Adrenal gland (tissue), 12 donors: ENCODE results near the gene RHOG. TPM values are rescaled to one million over a fixed set of nuclear protein-coding genes. Genes with fewer than 3 reads are reported as not detected.
A peak's percentile ranks its signal among the peaks of the same experiment; 100 is the strongest.

Experiments
- DNase-seq, 7 donors: peaks; one replicate each; pipeline ENCODE4 v3.0.0-alpha.2; 2019 to 2020
- H3K27ac ChIP-seq, 5 donors: fragments of 200-600 bp; sonication (generic) in 4 of 5; 1 replicate in 3 of 5; 2 replicates in 2 of 5; pipeline versions ENCODE4 v1.5.1 to v1.8.0; 2016 to 2020; ENCODE audit warnings: mild to moderate bottlenecking in 1 of 5
- H3K27me3 ChIP-seq: fragments of 200-600 bp; 2 replicates; pipeline ENCODE4 v1.8.0; 2021
- H3K36me3 ChIP-seq, 2 donors: fragments of 200-600 bp; replicated peaks in 1 of 2; 1 replicate in 1 of 2; 2 replicates in 1 of 2; pipeline versions ENCODE4 v1.5.1 to v1.8.0; 2018 to 2022
- H3K4me1 ChIP-seq, 2 donors: fragments of 200-600 bp; replicated peaks in 1 of 2; 1 replicate in 1 of 2; 2 replicates in 1 of 2; pipeline versions ENCODE4 v1.5.1 to v1.8.0; 2018 to 2021
- H3K4me3 ChIP-seq, 4 donors: fragments of 200-600 bp; sonication (generic) in 3 of 4; one replicate each; pipeline ENCODE4 v1.5.1; 2016 to 2018
- H3K9me3 ChIP-seq, 3 donors: fragments of 200-600 bp; sonication (generic) in 1 of 3; replicated peaks in 1 of 3; 1 replicate in 2 of 3; 2 replicates in 1 of 3; pipeline versions ENCODE4 v1.5.1 to v1.8.0; 2016 to 2021
- POLR2A ChIP-seq, 2 donors: fragments of 450-650 bp; IDR thresholded peaks; one replicate each; pipeline ENCODE4 v1.6.1; 2017; ENCODE audit warnings: antibody characterized with exemption in 2 of 2, mild to moderate bottlenecking in 2 of 2, moderate library complexity in 1 of 2
- WGBS, 4 donors: extraction: QIAGEN DNeasy Blood & Tissue Kit in 2 of 4; methylation state at CpG; one replicate each; pipeline versions ENCODE4 v1.1.5 to v1.1.7; 2013 to 2017; 5-methylcytosine and 5-hydroxymethylcytosine counted together
- intact Hi-C, 2 donors: fragments of 100-400 bp; cut with DNase I; formaldehyde crosslinking; loops; one replicate each; pipeline versions ENCODE4 v1.14.1 to v1.15.0; 2022 to 2023
- polyA plus RNA-seq, 3 donors: library from polyadenylated mRNA; stranded (reverse); fragments of 200-250 nt in 2 of 3; fragments of 350-450 nt in 1 of 3; fragmentation: Illumina TruSeq in 1 of 3; extraction: RNeasy Lipid Tissue Mini Kit (QIAGEN cat#74804) in 1 of 3; gene quantifications; one replicate each; pipeline ENCODE4 v1.2.3, GENCODE V29; 2013 to 2014
- total RNA-seq, 9 donors: library from RNA; depleted of rRNA in 4 of 9; stranded (reverse); fragments of >200 nt in 4 of 9; fragments of 120-200 nt in 1 of 9; fragmentation: NEBNext Ultra II Directional in 1 of 9; extraction: Animal tissue kit (Norgen Biotek cat#: 25700) in 1 of 9; gene quantifications; one replicate each; pipeline versions ENCODE4 v1.1.0 to v1.2.4, GENCODE V29; 2013 to 2023
- TF ChIP-seq, protein P1 (sequence below), 6 experiments: fragments of 450-650 bp in 4 of 6; fragments of 200-600 bp in 2 of 6; sonication (generic) in 1 of 6; IDR thresholded peaks; 1 replicate in 5 of 6; 2 replicates in 1 of 6; pipeline versions ENCODE4 v1.5.1 to v1.8.0; 2016 to 2021; ENCODE audit warnings: antibody characterized with exemption in 6 of 6, mild to moderate bottlenecking in 2 of 6, moderate library complexity in 1 of 6
- donor health status: healthy with polysubstance abuse.
- donor health status: Bipolar disorder and iron deficiency.
- donor health status: DM: yes; HTN: yes; CAD: no.
- donor health status: DM: no; HTN: no; CAD: no.
- donor health status: DM: no; HTN: no; CAD: no.
- donor health status: DM: yes; HTN: yes; CAD: no.

The RHOG gene
- total and polyA plus RNA-seq, 12 donors, result 21.4 to 91.2 (median 48.7) TPM

DNA sequence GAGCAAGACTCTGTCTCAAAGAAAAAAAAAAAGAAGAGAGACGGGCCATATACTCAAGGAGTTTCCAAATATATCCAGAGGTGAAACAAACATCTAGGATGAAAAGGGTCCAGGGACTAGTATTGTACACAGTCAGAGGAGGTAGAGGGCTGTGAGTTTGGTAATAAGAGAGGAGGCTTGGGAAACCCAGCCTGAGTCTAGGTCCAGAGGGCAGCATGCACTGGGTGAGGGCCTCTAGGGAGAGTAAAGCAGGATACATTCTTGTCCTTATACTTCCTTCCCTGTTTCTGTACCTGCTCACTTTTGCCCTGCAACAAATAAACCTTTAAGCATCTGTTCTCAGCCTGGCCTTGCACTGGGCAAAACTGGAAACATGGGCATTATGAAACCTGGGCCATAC, 46.2 kb upstream of the RHOG start:
- Histone ChIP-seq H3K4me1 (peaks cover 5 to 8% of the 10 kb centered on the region in 2 donors), H3K9me3 (no peaks in the 10 kb centered on the region), H3K4me3 (no peak overlapping the region), H3K36me3 (no peaks in the 10 kb centered on the region), H3K27me3 (no peaks in the 10 kb centered on the region), H3K27ac (no peak overlapping the region)
- TF ChIP-seq, protein P1, sequence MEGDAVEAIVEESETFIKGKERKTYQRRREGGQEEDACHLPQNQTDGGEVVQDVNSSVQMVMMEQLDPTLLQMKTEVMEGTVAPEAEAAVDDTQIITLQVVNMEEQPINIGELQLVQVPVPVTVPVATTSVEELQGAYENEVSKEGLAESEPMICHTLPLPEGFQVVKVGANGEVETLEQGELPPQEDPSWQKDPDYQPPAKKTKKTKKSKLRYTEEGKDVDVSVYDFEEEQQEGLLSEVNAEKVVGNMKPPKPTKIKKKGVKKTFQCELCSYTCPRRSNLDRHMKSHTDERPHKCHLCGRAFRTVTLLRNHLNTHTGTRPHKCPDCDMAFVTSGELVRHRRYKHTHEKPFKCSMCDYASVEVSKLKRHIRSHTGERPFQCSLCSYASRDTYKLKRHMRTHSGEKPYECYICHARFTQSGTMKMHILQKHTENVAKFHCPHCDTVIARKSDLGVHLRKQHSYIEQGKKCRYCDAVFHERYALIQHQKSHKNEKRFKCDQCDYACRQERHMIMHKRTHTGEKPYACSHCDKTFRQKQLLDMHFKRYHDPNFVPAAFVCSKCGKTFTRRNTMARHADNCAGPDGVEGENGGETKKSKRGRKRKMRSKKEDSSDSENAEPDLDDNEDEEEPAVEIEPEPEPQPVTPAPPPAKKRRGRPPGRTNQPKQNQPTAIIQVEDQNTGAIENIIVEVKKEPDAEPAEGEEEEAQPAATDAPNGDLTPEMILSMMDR (IDR thresholded peaks at IDR 0.05), result no peak
- TF ChIP-seq POLR2A (IDR thresholded peaks at IDR 0.05), result no peak
- intact Hi-C loops, result no loop called here
- no peak for DNase-seq
- 83 to 96% (median 85%) methylated on average over 1 of the region's 1 CpG for WGBS, 4 donors

DNA sequence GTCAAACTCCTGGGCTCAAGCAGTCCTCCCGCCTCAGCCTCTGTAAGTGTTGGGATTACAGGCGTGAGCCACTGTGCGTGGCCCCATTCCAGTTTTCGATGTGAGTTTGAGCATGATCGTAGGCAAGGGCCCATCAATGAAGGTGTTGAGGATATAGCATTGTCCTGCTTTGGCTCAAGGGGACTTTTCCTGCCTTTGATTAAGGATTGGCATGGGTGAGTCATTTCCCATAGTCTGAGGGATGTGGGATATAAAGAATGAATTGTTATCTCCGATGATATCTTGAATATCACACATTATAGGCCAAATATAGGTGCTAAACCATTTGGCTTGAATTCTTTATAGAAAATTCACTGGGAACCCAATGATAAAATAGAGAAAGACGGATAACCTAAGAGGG, 45.1 kb upstream of the RHOG start:
- TF ChIP-seq, protein P1 (IDR thresholded peaks at IDR 0.05), result no peak
- no peak overlapping the region for H3K27ac ChIP-seq
- no peaks in the 10 kb centered on the region for H3K36me3 ChIP-seq
- no peak for DNase-seq
- peaks cover 5 to 10% of the 10 kb centered on the region in 2 donors for H3K4me1 ChIP-seq
- 92 to 95% (median 92%) methylated on average over 7 of the region's 7 CpGs for WGBS, 4 donors
- no peaks in the 10 kb centered on the region for H3K9me3 ChIP-seq
- no peaks in the 10 kb centered on the region for H3K27me3 ChIP-seq
- intact Hi-C loops, result no loop called here
- no peak overlapping the region for H3K4me3 ChIP-seq

DNA sequence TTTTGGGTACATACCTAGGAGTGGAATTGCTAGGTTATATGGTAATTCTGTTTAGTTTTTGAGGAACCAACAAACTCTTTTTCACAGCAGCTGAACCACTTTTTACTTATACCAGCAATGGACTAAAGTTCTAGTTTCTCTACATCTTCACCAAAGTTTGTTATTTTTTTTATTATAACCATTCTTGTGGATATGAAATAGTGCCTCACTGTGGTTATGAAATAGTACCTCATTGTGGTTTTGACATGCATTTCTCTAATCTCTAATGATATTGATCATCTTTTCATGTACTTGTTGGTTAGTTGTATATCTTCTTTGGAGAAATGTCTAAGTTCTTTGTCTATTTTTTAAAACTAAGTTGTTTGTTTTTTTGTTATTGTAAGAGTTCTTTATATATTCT, 41.9 kb upstream of the RHOG start:
- intact Hi-C loops, result no loop called here

DNA sequence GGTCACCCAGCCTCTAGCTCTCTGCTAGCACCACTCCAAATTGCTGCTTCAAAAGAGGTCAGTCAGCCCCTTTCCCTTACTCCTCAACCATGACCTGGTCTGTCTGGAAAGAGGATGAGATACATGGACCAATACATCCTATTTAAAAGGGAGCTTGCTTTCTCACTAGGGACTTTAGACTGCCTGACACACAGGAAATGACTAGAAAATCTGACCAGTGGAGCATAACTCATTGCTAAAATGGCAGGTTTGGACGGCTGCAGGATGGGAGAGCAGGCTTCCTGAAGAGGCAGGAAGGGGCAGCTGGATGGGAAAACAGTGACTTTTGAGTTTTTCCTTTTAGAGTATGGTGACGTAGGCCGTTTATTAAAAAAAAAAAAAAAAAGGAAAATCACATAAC, 40.0 kb upstream of the RHOG start:
- WGBS, 4 donors, result 34 to 61% (median 54%) methylated on average over 3 of the region's 3 CpGs
- peak overlapping the region in 2 of 5 donors; percentile 32 to 59 for H3K27ac ChIP-seq
- H3K27me3 ChIP-seq, result no peaks in the 10 kb centered on the region
- no peaks in the 10 kb centered on the region for H3K9me3 ChIP-seq
- TF ChIP-seq, protein P1 (IDR thresholded peaks at IDR 0.05), result no peak
- TF ChIP-seq POLR2A (IDR thresholded peaks at IDR 0.05), result no peak
- peaks cover 2 to 37% of the 10 kb centered on the region in 2 donors for H3K4me1 ChIP-seq
- no peaks in the 10 kb centered on the region for H3K36me3 ChIP-seq
- intact Hi-C loops, result no loop called here
- H3K4me3 ChIP-seq, result no peak overlapping the region
- no peak for DNase-seq

More for the DNA sequence above, 41.9 kb upstream of the RHOG start:
- no peak for DNase-seq
- Histone ChIP-seq H3K36me3 (no peaks in the 10 kb centered on the region), H3K4me1 (peaks cover 5 to 35% of the 10 kb centered on the region in 2 donors), H3K4me3 (no peak overlapping the region), H3K27ac (no peak overlapping the region), H3K9me3 (no peaks in the 10 kb centered on the region), H3K27me3 (no peaks in the 10 kb centered on the region)
- TF ChIP-seq POLR2A (IDR thresholded peaks at IDR 0.05), result no peak
- TF ChIP-seq, protein P1 (IDR thresholded peaks at IDR 0.05), result no peak
